HCT116 (cell line): ENCODE results near the gene MRAS. TPM values are rescaled to one million over a fixed set of nuclear protein-coding genes. Genes with fewer than 3 reads are reported as not detected.

ENCODE experiments used
- ATAC-seq: fragments of 200-7000 bp; cut with Tn5 transposase; 2 replicates; pipeline ENCODE4 v1.9.1; 2020; ENCODE audit warnings: mild to moderate bottlenecking, moderate library complexity
- BruUV-seq: library from RNA; stranded (reverse); fragments of 400-500 nt; replicated peaks from 2 replicates; lab custom pipeline; 2021; lab: Mats Ljungman, UMichigan
- CTCF ChIA-PET: fragments of 300-600 bp; sonication (Branson Sonifier 250); formaldehyde crosslinking; loops from one replicate; lab custom pipeline; 2021; ENCODE audit warnings: antibody characterized with exemption; lab: Charles Lee
- POLR2A ChIA-PET: fragments of 300-600, 350-600 bp; sonication (Branson Sonifier 250); formaldehyde crosslinking; loops from one replicate; lab custom pipeline; 2021; ENCODE audit warnings: antibody characterized with exemption; lab: Charles Lee
- RAD21 ChIA-PET, 2 experiments: fragments of 300-600 bp; sonication (Branson Sonifier 250); formaldehyde crosslinking; loops; one replicate each; lab custom pipeline; 2023; ENCODE audit warnings: low total read pairs in 2 of 2; ENCODE audit not compliant: uncharacterized antibody in 2 of 2, unreplicated experiment in 2 of 2, low non-redundant PET in 1 of 2; lab: Charles Lee
- DNase-seq: peaks from one replicate; pipeline ENCODE4 v3.0.0-alpha.2; 2010; ENCODE audit warnings: low read depth, low spot score
- H2AFZ ChIP-seq: fragments of 200-600 bp; shearing (Covaris generic), sonication (generic); 2 replicates; pipeline ENCODE4 v1.6.1; 2017; ENCODE audit warnings: low read depth, mixed run types, mixed read lengths, antibody characterized with exemption, low read length; ENCODE audit not compliant: poor library complexity, severe bottlenecking
- H3K27ac ChIP-seq: 2 replicates; pipeline ENCODE4 v1.5.1; 2012; ENCODE audit warnings: low read depth, low read length
- H3K27me3 ChIP-seq: fragments of 200-600 bp; sonication (generic); 2 replicates; pipeline ENCODE4 v1.6.1; 2016; ENCODE audit warnings: mixed run types, low read length, mixed read lengths; ENCODE audit not compliant: insufficient read depth
- H3K36me3 ChIP-seq, 2 experiments: fragments of 200-500 bp in 1 of 2; fragments of 200-600 bp in 1 of 2; sonication (Bioruptor generic) in 1 of 2; sonication (generic) in 1 of 2; 2 replicates each; pipeline versions ENCODE4 v1.5.1 to v1.6.1; 2014 to 2016; ENCODE audit warnings: low read length in 2 of 2, inconsistent platforms in 1 of 2, mixed read lengths in 1 of 2, mixed run types in 1 of 2; ENCODE audit not compliant: insufficient read depth in 2 of 2, control insufficient read depth in 1 of 2
- H3K4me1 ChIP-seq, 2 experiments: fragments of 200-600 bp in 1 of 2; sonication (generic) in 1 of 2; 2 replicates each; pipeline versions ENCODE4 v1.5.1 to v1.6.1; 2012 to 2017; ENCODE audit warnings: low read length in 2 of 2, inconsistent platforms in 1 of 2, mild to moderate bottlenecking in 1 of 2, mixed read lengths in 1 of 2, mixed run types in 1 of 2, moderate library complexity in 1 of 2; ENCODE audit not compliant: insufficient read depth in 2 of 2, control insufficient read depth in 1 of 2
- H3K4me2 ChIP-seq: fragments of 200-600 bp; sonication (generic); 2 replicates; pipeline ENCODE4 v1.6.1; 2017; ENCODE audit warnings: mixed run types, low read length, mixed read lengths
- H3K4me3 ChIP-seq, 2 experiments: fragments of 200-600 bp in 1 of 2; sonication (generic) in 1 of 2; replicated peaks in 1 of 2; 2 replicates each; pipeline ENCODE4 v1.5.1; 2011 to 2016; ENCODE audit warnings: low read length in 2 of 2, control low read depth in 1 of 2, low read depth in 1 of 2, mild to moderate bottlenecking in 1 of 2, mixed read lengths in 1 of 2, mixed run types in 1 of 2
- H3K79me2 ChIP-seq: fragments of 200-600 bp; sonication (generic); 2 replicates; pipeline ENCODE4 v1.6.1; 2017; ENCODE audit warnings: mild to moderate bottlenecking, mixed run types, low read length, moderate library complexity, mixed read lengths; ENCODE audit not compliant: insufficient read depth
- H3K9ac ChIP-seq: fragments of 200-600 bp; sonication (generic); 2 replicates; pipeline ENCODE4 v1.6.1; 2016; ENCODE audit warnings: low read length, mixed read lengths
- H3K9me2 ChIP-seq: fragments of 200-600 bp; sonication (generic), shearing (Covaris generic); 2 replicates; pipeline ENCODE4 v1.6.1; 2017; ENCODE audit warnings: mixed run types, mild to moderate bottlenecking, moderate library complexity; ENCODE audit not compliant: insufficient read depth
- H3K9me3 ChIP-seq, 2 experiments: fragments of 200-500 bp in 1 of 2; fragments of 200-600 bp in 1 of 2; sonication (Bioruptor generic) in 1 of 2; sonication (generic) in 1 of 2; 2 replicates each; pipeline ENCODE4 v1.6.1; 2014 to 2017; ENCODE audit warnings: low read length in 2 of 2, mixed read lengths in 2 of 2, inconsistent platforms in 1 of 2, low read depth in 1 of 2, mild to moderate bottlenecking in 1 of 2, mixed run types in 1 of 2, moderate library complexity in 1 of 2; ENCODE audit not compliant: control insufficient read depth in 1 of 2, insufficient read depth in 1 of 2
- H4K20me1 ChIP-seq: fragments of 200-600 bp; sonication (generic), shearing (Covaris generic); 2 replicates; pipeline ENCODE4 v1.6.1; 2017; ENCODE audit warnings: mixed run types, mild to moderate bottlenecking, moderate library complexity; ENCODE audit not compliant: insufficient read depth
- ATF3 ChIP-seq: IDR thresholded peaks from 2 replicates; pipeline ENCODE4 v1.6.1; 2012
- CEBPB ChIP-seq: IDR thresholded peaks from 2 replicates; pipeline ENCODE4 v1.6.1; 2012; ENCODE audit warnings: low read depth
- ELF1 ChIP-seq: IDR thresholded peaks from 2 replicates; pipeline ENCODE4 v1.6.1; 2012; ENCODE audit warnings: low read depth, borderline replicate concordance
- JUND ChIP-seq: IDR thresholded peaks from 2 replicates; pipeline ENCODE4 v1.6.1; 2012
- POLR2AphosphoS5 ChIP-seq: IDR thresholded peaks from 2 replicates; pipeline ENCODE4 v1.6.1; 2011; ENCODE audit warnings: mild to moderate bottlenecking, low read depth, low read length, moderate library complexity
- SIN3A ChIP-seq: IDR thresholded peaks from 2 replicates; pipeline ENCODE4 v1.6.1; 2012; ENCODE audit warnings: low read depth
- SRF ChIP-seq: IDR thresholded peaks from 2 replicates; pipeline ENCODE4 v1.6.1; 2012; ENCODE audit warnings: low read depth
- TCF7L2 ChIP-seq: IDR thresholded peaks from 2 replicates; pipeline ENCODE4 v1.7.0; 2011; ENCODE audit warnings: borderline replicate concordance, inconsistent platforms; ENCODE audit not compliant: insufficient read depth, insufficient read length; ENCODE audit errors: extremely low read depth
- YY1 ChIP-seq: IDR thresholded peaks from 2 replicates; pipeline ENCODE4 v1.6.1; 2011; ENCODE audit warnings: low read length, low read depth, moderate library complexity, mild to moderate bottlenecking; ENCODE audit not compliant: insufficient replicate concordance; ENCODE audit errors: extremely low read depth
- ZBTB33 ChIP-seq: IDR thresholded peaks from 2 replicates; pipeline ENCODE4 v1.6.1; 2011; ENCODE audit warnings: mild to moderate bottlenecking, low read length, moderate library complexity; ENCODE audit not compliant: insufficient replicate concordance; ENCODE audit errors: extremely low read depth
- ZFX ChIP-seq: fragments of 450-650 bp; IDR thresholded peaks from 2 replicates; pipeline ENCODE4 v1.6.1; 2017
- ZNF274 ChIP-seq: fragments of 200-500 bp; sonication (Bioruptor generic); IDR thresholded peaks from 2 replicates; pipeline ENCODE4 v1.6.1; 2014; ENCODE audit warnings: mild to moderate bottlenecking, low read depth, low read length, inconsistent platforms
- intact Hi-C: fragments of 100-400 bp; cut with micrococcal nuclease; formaldehyde crosslinking; loops from 2 replicates; pipeline ENCODE4 v1.10.0; 2022
- total RNA-seq: library from RNA; stranded (reverse); gene quantifications from one replicate; pipeline ENCODE4 v1.2.1, GENCODE V29; 2021; ENCODE audit not compliant: unreplicated experiment
- TF ChIP-seq, protein P1 (sequence below), 3 experiments: fragments of 200-600 bp in 1 of 3; sonication (generic) in 1 of 3; IDR thresholded peaks in 2 of 3; conservative IDR thresholded peaks in 1 of 3; 2 replicates each; pipeline ENCODE4 v1.5.1; 2012 to 2017; ENCODE audit warnings: low read depth in 2 of 3, low read length in 2 of 3, antibody characterized with exemption in 1 of 3, borderline replicate concordance in 1 of 3, control low read depth in 1 of 3, mild to moderate bottlenecking in 1 of 3, mixed read lengths in 1 of 3, mixed run types in 1 of 3, moderate library complexity in 1 of 3; ENCODE audit not compliant: insufficient read depth in 1 of 3
- TF ChIP-seq, protein P2 (sequence below): IDR thresholded peaks from 2 replicates; pipeline ENCODE4 v1.6.1; 2012; ENCODE audit warnings: low read depth

Gene MRAS
- total RNA-seq, 1 experiment from 2014 or later, result 13.5 TPM

- H3K9me2 ChIP-seq, result no peaks in the 10 kb centered on the region
- no peaks in the 10 kb centered on the region for H3K27me3 ChIP-seq
- CTCF ChIA-PET, result interaction anchor here (1.4 to 1.6 kb wide), 2 partner anchors 21 to 98 kb away, joined by 3 to 5 read pairs; partner anchors contain the start of gene MRAS
- TF ChIP-seq TCF7L2, result no peak
- no peak for TF ChIP-seq ATF3
- TF ChIP-seq ZBTB33, result no peak
- TF ChIP-seq CEBPB, result no peak
- TF ChIP-seq, protein P1, sequence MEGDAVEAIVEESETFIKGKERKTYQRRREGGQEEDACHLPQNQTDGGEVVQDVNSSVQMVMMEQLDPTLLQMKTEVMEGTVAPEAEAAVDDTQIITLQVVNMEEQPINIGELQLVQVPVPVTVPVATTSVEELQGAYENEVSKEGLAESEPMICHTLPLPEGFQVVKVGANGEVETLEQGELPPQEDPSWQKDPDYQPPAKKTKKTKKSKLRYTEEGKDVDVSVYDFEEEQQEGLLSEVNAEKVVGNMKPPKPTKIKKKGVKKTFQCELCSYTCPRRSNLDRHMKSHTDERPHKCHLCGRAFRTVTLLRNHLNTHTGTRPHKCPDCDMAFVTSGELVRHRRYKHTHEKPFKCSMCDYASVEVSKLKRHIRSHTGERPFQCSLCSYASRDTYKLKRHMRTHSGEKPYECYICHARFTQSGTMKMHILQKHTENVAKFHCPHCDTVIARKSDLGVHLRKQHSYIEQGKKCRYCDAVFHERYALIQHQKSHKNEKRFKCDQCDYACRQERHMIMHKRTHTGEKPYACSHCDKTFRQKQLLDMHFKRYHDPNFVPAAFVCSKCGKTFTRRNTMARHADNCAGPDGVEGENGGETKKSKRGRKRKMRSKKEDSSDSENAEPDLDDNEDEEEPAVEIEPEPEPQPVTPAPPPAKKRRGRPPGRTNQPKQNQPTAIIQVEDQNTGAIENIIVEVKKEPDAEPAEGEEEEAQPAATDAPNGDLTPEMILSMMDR (IDR thresholded peaks at IDR 0.05 in 2 of 3, conservative IDR thresholded peaks at IDR 0.05 in 1 of 3; ENCODE audit: borderline replicate concordance in 1 of 3, insufficient read depth in 1 of 3, low read depth in 2 of 3, low read length in 2 of 3), result no peak
- no peak for TF ChIP-seq YY1
- no peak for TF ChIP-seq SRF
- TF ChIP-seq, protein P2, sequence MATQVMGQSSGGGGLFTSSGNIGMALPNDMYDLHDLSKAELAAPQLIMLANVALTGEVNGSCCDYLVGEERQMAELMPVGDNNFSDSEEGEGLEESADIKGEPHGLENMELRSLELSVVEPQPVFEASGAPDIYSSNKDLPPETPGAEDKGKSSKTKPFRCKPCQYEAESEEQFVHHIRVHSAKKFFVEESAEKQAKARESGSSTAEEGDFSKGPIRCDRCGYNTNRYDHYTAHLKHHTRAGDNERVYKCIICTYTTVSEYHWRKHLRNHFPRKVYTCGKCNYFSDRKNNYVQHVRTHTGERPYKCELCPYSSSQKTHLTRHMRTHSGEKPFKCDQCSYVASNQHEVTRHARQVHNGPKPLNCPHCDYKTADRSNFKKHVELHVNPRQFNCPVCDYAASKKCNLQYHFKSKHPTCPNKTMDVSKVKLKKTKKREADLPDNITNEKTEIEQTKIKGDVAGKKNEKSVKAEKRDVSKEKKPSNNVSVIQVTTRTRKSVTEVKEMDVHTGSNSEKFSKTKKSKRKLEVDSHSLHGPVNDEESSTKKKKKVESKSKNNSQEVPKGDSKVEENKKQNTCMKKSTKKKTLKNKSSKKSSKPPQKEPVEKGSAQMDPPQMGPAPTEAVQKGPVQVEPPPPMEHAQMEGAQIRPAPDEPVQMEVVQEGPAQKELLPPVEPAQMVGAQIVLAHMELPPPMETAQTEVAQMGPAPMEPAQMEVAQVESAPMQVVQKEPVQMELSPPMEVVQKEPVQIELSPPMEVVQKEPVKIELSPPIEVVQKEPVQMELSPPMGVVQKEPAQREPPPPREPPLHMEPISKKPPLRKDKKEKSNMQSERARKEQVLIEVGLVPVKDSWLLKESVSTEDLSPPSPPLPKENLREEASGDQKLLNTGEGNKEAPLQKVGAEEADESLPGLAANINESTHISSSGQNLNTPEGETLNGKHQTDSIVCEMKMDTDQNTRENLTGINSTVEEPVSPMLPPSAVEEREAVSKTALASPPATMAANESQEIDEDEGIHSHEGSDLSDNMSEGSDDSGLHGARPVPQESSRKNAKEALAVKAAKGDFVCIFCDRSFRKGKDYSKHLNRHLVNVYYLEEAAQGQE, result no peak
- no peak for TF ChIP-seq ELF1
- TF ChIP-seq ZFX, result no peak
- no peak for TF ChIP-seq POLR2AphosphoS5
- TF ChIP-seq JUND, result no peak
- TF ChIP-seq SIN3A, result no peak
- TF ChIP-seq ZNF274, result no peak
- no peaks in the 10 kb centered on the region for H3K79me2 ChIP-seq
- no peaks in the 10 kb centered on the region for H3K36me3 ChIP-seq
- POLR2A ChIA-PET, result interaction anchor here (0.6 to 0.8 kb wide), 2 partner anchors 23 to 134 kb away, joined by 3 read pairs; no protein-coding TSS in a partner anchor
- intact Hi-C loops, result loop anchor here (5.0 kb wide), 2 partner anchors 211 to 261 kb away; partner anchors contain the start of gene DZIP1L
- no TSS peak for BruUV-seq
- no peak overlapping the region for H2AFZ ChIP-seq
- no peak for ATAC-seq
- H3K9me3 ChIP-seq, result no peaks in the 10 kb centered on the region
- no peak overlapping the region for H3K27ac ChIP-seq
- H3K9ac ChIP-seq, result no peak overlapping the region
- RAD21 ChIA-PET, result no interaction called here
- no peak overlapping the region for H3K4me3 ChIP-seq
- no peak for DNase-seq
- no peaks in the 10 kb centered on the region for H4K20me1 ChIP-seq
- H3K4me2 ChIP-seq, result no peak overlapping the region
- H3K4me1 ChIP-seq, result peaks cover 4 to 29% of the 10 kb centered on the region in 2 experiments; a peak in 3 of 4 replicates
Measured at GRCh38 chr3:138327831-138328230, 20.5 kb upstream of the MRAS start.
